A673 (cell line): ENCODE results near the gene TYW5.

ENCODE experiments used
- CTCF ChIP-seq: fragments of 300-800, 200-600 bp; sonication (generic); conservative IDR thresholded peaks from 2 replicates; pipeline ENCODE4 v1.5.1; 2017; ENCODE audit warnings: low read depth, mild to moderate bottlenecking, antibody characterized with exemption, low read length, moderate library complexity, mixed read lengths
- EZH2 ChIP-seq: fragments of 200-600 bp; sonication (generic); IDR thresholded peaks from 2 replicates; pipeline ENCODE4 v1.6.1; 2017; ENCODE audit warnings: borderline replicate concordance, low read depth, mild to moderate bottlenecking, mixed read lengths, antibody characterized with exemption, low read length; ENCODE audit not compliant: poor library complexity, severe bottlenecking

- no peak for TF ChIP-seq CTCF
- no peak for TF ChIP-seq EZH2
Observed at GRCh38 chr2:199956062-199956380, 730 bp upstream of the TYW5 start.
